Spleen (tissue), 7 donors: Measurements from ENCODE around the gene CUEDC1.

Source experiments
- POLR2AphosphoS5 ChIP-seq, 3 donors: sonication (generic); formaldehyde crosslinking; IDR thresholded peaks; one replicate each; pipeline ENCODE4 v1.5.1; 2017; ENCODE audit warnings: antibody characterized with exemption in 3 of 3
- TF ChIP-seq, protein P1 (sequence below), 11 experiments: fragments of 200-600 bp in 7 of 11; fragments of 450-650 bp in 4 of 11; sonication (generic) in 4 of 11; IDR thresholded peaks in 8 of 11; conservative IDR thresholded peaks in 3 of 11; 1 replicate in 7 of 11; 2 replicates in 4 of 11; pipeline versions ENCODE4 v1.4.0 to v1.8.0; 2016 to 2021; ENCODE audit warnings: antibody characterized with exemption in 11 of 11, inconsistent platforms in 4 of 11, mild to moderate bottlenecking in 1 of 11
- donor health status: DM: no; HTN: no; CAD: no; lungs with moderate emphysema.
- donor health status: DM: no; HTN: no; CAD: no.
- donor health status: DM: no; HTN: no; CAD: no.

GRCh38 chr17:57881783-57882351 is 73.3 kb downstream of the CUEDC1 start:
- TF ChIP-seq POLR2AphosphoS5 (IDR thresholded peaks at IDR 0.05), result no peak
- TF ChIP-seq, protein P1, sequence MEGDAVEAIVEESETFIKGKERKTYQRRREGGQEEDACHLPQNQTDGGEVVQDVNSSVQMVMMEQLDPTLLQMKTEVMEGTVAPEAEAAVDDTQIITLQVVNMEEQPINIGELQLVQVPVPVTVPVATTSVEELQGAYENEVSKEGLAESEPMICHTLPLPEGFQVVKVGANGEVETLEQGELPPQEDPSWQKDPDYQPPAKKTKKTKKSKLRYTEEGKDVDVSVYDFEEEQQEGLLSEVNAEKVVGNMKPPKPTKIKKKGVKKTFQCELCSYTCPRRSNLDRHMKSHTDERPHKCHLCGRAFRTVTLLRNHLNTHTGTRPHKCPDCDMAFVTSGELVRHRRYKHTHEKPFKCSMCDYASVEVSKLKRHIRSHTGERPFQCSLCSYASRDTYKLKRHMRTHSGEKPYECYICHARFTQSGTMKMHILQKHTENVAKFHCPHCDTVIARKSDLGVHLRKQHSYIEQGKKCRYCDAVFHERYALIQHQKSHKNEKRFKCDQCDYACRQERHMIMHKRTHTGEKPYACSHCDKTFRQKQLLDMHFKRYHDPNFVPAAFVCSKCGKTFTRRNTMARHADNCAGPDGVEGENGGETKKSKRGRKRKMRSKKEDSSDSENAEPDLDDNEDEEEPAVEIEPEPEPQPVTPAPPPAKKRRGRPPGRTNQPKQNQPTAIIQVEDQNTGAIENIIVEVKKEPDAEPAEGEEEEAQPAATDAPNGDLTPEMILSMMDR (IDR thresholded peaks at IDR 0.05 in 8 of 11, conservative IDR thresholded peaks at IDR 0.05 in 3 of 11), result no peak
